ENCODE results near the gene RGSL1. TPM values are rescaled to one million over a fixed set of nuclear protein-coding genes. Genes with fewer than 3 reads are reported as not detected.

RGSL1 gene
- total RNA-seq, 2 donors from 2014 or later, result not detected

Other genes with a start within 250 kb of the RGSL1 start
- 100 to 1,000 TPM; 159 to 236 TPM for gene GLUL, start 58.4 kb upstream of the RGSL1 start, total RNA-seq
- not detected for gene TEDDM1, start 49.5 kb upstream of the RGSL1 start, total RNA-seq
- gene RNASEL, start 139.1 kb downstream of the RGSL1 start, total RNA-seq, result 1 to 10 TPM; 2.7 to 8.4 TPM
- gene RGS16, start 154.2 kb downstream of the RGSL1 start, total RNA-seq, result 10 to 100 TPM in 1 of 2 donors, 1 to 10 TPM in 1; 9.7 to 32.1 TPM
- gene RGS8, start 234.4 kb downstream of the RGSL1 start, total RNA-seq, result under 1 TPM; 0.04 to 0.08 TPM

All from activated T-helper 17 cell treated with anti-CD3 and anti-CD28 coated beads, Interleukin-2, amount 50 U/mL, for 72 hours (primary cell).